IMR-90 (cell line): ENCODE data around the gene PTN. TPM values are rescaled to one million over a fixed set of nuclear protein-coding genes. Genes with fewer than 3 reads are reported as not detected.

Source experiments
- ATAC-seq: fragments of 200-7000 bp; cut with Tn5 transposase; 2 replicates; pipeline ENCODE4 v1.9.1; 2020; ENCODE audit warnings: low read depth, mild to moderate bottlenecking, moderate library complexity
- BruUV-seq: library from RNA; stranded (reverse); fragments of 400-500 nt; replicated peaks from 2 replicates; lab custom pipeline; 2021; lab: Mats Ljungman, UMichigan
- CTCF ChIA-PET: fragments of 300-600 bp; formaldehyde crosslinking; extraction: SDS; loops from one replicate; lab custom pipeline; 2021; ENCODE audit warnings: antibody characterized with exemption; lab: Yijun Ruan, JAX
- POLR2A ChIA-PET: fragments of 300-600 bp; sonication (Branson Sonifier 250); formaldehyde crosslinking; loops from one replicate; lab custom pipeline; 2022; ENCODE audit warnings: antibody characterized with exemption; ENCODE audit not compliant: unreplicated experiment; lab: Charles Lee
- DNase-seq: peaks from one replicate; pipeline ENCODE4 v3.0.0; 2013
- H2AFZ ChIP-seq: replicated peaks from 2 replicates; pipeline ENCODE3; 2013; ENCODE audit warnings: low read length, mild to moderate bottlenecking; ENCODE audit not compliant: poor library complexity
- H2AK5ac ChIP-seq: 2 replicates; pipeline ENCODE4 v1.6.1; 2013; ENCODE audit warnings: low read depth, low read length, inconsistent platforms
- H2AK9ac ChIP-seq: replicated peaks from 2 replicates; pipeline ENCODE3; 2013; ENCODE audit warnings: mild to moderate bottlenecking, low read depth, low read length, moderate library complexity; ENCODE audit not compliant: poor library complexity
- H2BK120ac ChIP-seq: 2 replicates; pipeline ENCODE4 v1.6.1; 2013; ENCODE audit warnings: low read depth, low read length, inconsistent platforms
- H2BK15ac ChIP-seq: 3 replicates; pipeline ENCODE4 v1.6.1; 2013; ENCODE audit warnings: low read depth, low read length, inconsistent platforms
- H2BK20ac ChIP-seq: 2 replicates; pipeline ENCODE4 v1.6.1; 2013; ENCODE audit warnings: low read depth, mild to moderate bottlenecking, inconsistent platforms, low read length, moderate library complexity
- H2BK5ac ChIP-seq: 2 replicates; pipeline ENCODE4 v1.6.1; 2013; ENCODE audit warnings: mild to moderate bottlenecking, low read depth, low read length, inconsistent platforms; ENCODE audit not compliant: poor library complexity, severe bottlenecking
- H3K14ac ChIP-seq: replicated peaks from 2 replicates; pipeline ENCODE4 v1.6.1; 2013; ENCODE audit warnings: low read depth, low read length, inconsistent platforms
- H3K18ac ChIP-seq: 2 replicates; pipeline ENCODE4 v1.6.1; 2013; ENCODE audit warnings: low read depth, low read length, control low read depth
- H3K23ac ChIP-seq: 2 replicates; pipeline ENCODE4 v1.6.1; 2013; ENCODE audit warnings: low read depth, low read length, inconsistent platforms
- H3K27ac ChIP-seq: 2 replicates; pipeline ENCODE4 v1.5.1; 2013; ENCODE audit warnings: mild to moderate bottlenecking, control low read depth, low read length; ENCODE audit not compliant: insufficient read depth
- H3K27me3 ChIP-seq: 2 replicates; pipeline ENCODE4 v1.6.1; 2013; ENCODE audit warnings: low read length; ENCODE audit not compliant: control insufficient read depth, insufficient read depth
- H3K36me3 ChIP-seq: 2 replicates; pipeline ENCODE4 v1.6.1; 2013; ENCODE audit warnings: low read length, mixed read lengths; ENCODE audit not compliant: control insufficient read depth, insufficient read depth
- H3K4ac ChIP-seq: 2 replicates; pipeline ENCODE4 v1.6.1; 2013; ENCODE audit warnings: low read depth, low read length, inconsistent platforms
- H3K4me1 ChIP-seq: 2 replicates; pipeline ENCODE4 v1.6.1; 2013; ENCODE audit warnings: low read length, mixed read lengths; ENCODE audit not compliant: control insufficient read depth, insufficient read depth
- H3K4me2 ChIP-seq: 2 replicates; pipeline ENCODE4 v1.6.1; 2013; ENCODE audit warnings: low read depth, mild to moderate bottlenecking, control low read depth, low read length, moderate library complexity
- H3K4me3 ChIP-seq: 2 replicates; pipeline ENCODE4 v1.5.1; 2013; ENCODE audit warnings: low read depth, mild to moderate bottlenecking, control low read depth, low read length, moderate library complexity; ENCODE audit not compliant: insufficient read depth
- H3K56ac ChIP-seq: 2 replicates; pipeline ENCODE4 v1.6.1; 2013; ENCODE audit warnings: low read length, inconsistent platforms; ENCODE audit not compliant: insufficient read depth; ENCODE audit errors: extremely low read depth
- H3K79me1 ChIP-seq, 2 experiments: 2 replicates each; pipeline ENCODE4 v1.6.1; 2013; ENCODE audit warnings: low read length in 2 of 2, inconsistent platforms in 1 of 2, low read depth in 1 of 2
- H3K9ac ChIP-seq: 2 replicates; pipeline ENCODE4 v1.6.1; 2013; ENCODE audit warnings: low read depth, low read length, control low read depth
- H3K9me1 ChIP-seq: 2 replicates; pipeline ENCODE4 v1.6.1; 2013; ENCODE audit warnings: low read length, inconsistent platforms; ENCODE audit not compliant: insufficient read depth
- H3K9me3 ChIP-seq: 2 replicates; pipeline ENCODE4 v1.6.1; 2013; ENCODE audit warnings: low read length; ENCODE audit not compliant: control insufficient read depth, insufficient read depth
- H4K20me1 ChIP-seq: 2 replicates; pipeline ENCODE4 v1.6.1; 2013; ENCODE audit warnings: low read length, inconsistent platforms; ENCODE audit not compliant: insufficient read depth
- H4K5ac ChIP-seq: 2 replicates; pipeline ENCODE4 v1.6.1; 2013; ENCODE audit warnings: mild to moderate bottlenecking, low read depth, low read length, control low read depth
- H4K8ac ChIP-seq, 2 experiments: 2 replicates each; pipeline ENCODE4 v1.6.1; 2013; ENCODE audit warnings: low read depth in 2 of 2, low read length in 2 of 2, control low read depth in 1 of 2, inconsistent platforms in 1 of 2
- H4K91ac ChIP-seq: 2 replicates; pipeline ENCODE4 v1.6.1; 2013; ENCODE audit warnings: low read depth, low read length, inconsistent platforms; ENCODE audit not compliant: insufficient read depth
- BHLHE40 ChIP-seq: fragments of 150-350 bp; IDR thresholded peaks from 2 replicates; pipeline ENCODE4 v1.6.1; 2016; ENCODE audit warnings: mild to moderate bottlenecking, low read depth, low read length
- CEBPB ChIP-seq: IDR thresholded peaks from 2 replicates; pipeline ENCODE4 v1.6.1; 2012; ENCODE audit warnings: low read depth, low read length, improper control_type of control experiment
- CHD1 ChIP-seq: IDR thresholded peaks from 2 replicates; pipeline ENCODE4 v1.6.1; 2012; ENCODE audit warnings: low read depth, low read length, improper control_type of control experiment
- MAFK ChIP-seq: IDR thresholded peaks from 2 replicates; pipeline ENCODE4 v1.6.1; 2012; ENCODE audit warnings: low read depth, low read length, improper control_type of control experiment
- RAD21 ChIP-seq: IDR thresholded peaks from 2 replicates; pipeline ENCODE4 v1.6.1; 2012; ENCODE audit warnings: low read length, improper control_type of control experiment
- RFX5 ChIP-seq: IDR thresholded peaks from 2 replicates; pipeline ENCODE4 v1.8.0; 2012; ENCODE audit warnings: low read depth, mild to moderate bottlenecking, low read length, moderate library complexity
- SMC3 ChIP-seq: fragments of 150-350 bp; IDR thresholded peaks from 2 replicates; pipeline ENCODE4 v1.6.1; 2016; ENCODE audit warnings: low read depth, mild to moderate bottlenecking, antibody characterized with exemption, low read length, moderate library complexity
- WGBS, 2 experiments: methylation state at CpG; one replicate each; pipeline versions ENCODE4 v1.1.5 to v1.1.7; 2013; ENCODE audit warnings: missing lambda C conversion rate in 2 of 2; ENCODE audit not compliant: insufficient read length in 1 of 2; ENCODE audit errors: extremely low coverage in 2 of 2; 5-methylcytosine and 5-hydroxymethylcytosine counted together
- dilution Hi-C: fragments of 300-500 bp; cut with HindIII; formaldehyde crosslinking; loops from one replicate; pipeline ENCODE4 v1.14.3; 2018; ENCODE audit warnings: low sequenced_read_pairs; ENCODE audit not compliant: unreplicated experiment
- in situ Hi-C: fragments of 300-500 bp; cut with MboI; formaldehyde crosslinking; loops from 3 replicates; pipeline ENCODE4 v1.14.3; 2019; ENCODE audit warnings: low sequenced_read_pairs, inconsistent platforms, mixed read lengths
- intact Hi-C: fragments of 100-400 bp; cut with micrococcal nuclease; formaldehyde crosslinking; loops from 2 replicates; pipeline ENCODE4 v1.10.0; 2022
- polyA plus RNA-seq, 3 experiments: library from polyadenylated mRNA; depleted of rRNA; stranded (reverse); fragments of >200 nt; gene quantifications; 2 replicates each; pipeline ENCODE4 v1.2.3, GENCODE V29; 2012; ENCODE audit warnings: low replicate concordance in 1 of 3
- total RNA-seq: library from RNA; depleted of rRNA; stranded (reverse); fragments of >200 nt; gene quantifications from 2 replicates; pipeline ENCODE4 v1.2.3, GENCODE V29; 2012
- TF ChIP-seq, protein P1 (sequence below): fragments of 150-350 bp; IDR thresholded peaks from 2 replicates; pipeline ENCODE4 v1.6.1; 2017; ENCODE audit warnings: mild to moderate bottlenecking, antibody characterized with exemption, low read length, low read depth

Gene PTN
- total and polyA plus RNA-seq, 2 of the 4 experiments (the other 2 are of a cell fraction): 61.7 to 186 TPM

- Histone ChIP-seq H2BK5ac (no peak overlapping the region), H2AFZ (no peak overlapping the region), H3K18ac (no peak overlapping the region), H2BK15ac (no peak overlapping the region), H2BK20ac (no peak overlapping the region), H3K27ac (no peak overlapping the region), H3K4ac (no peak overlapping the region), H2AK9ac (no peak overlapping the region), H4K20me1 (no peaks in the 10 kb centered on the region), H3K36me3 (no peaks in the 10 kb centered on the region), H3K9ac (no peak overlapping the region), H3K9me3 (no peaks in the 10 kb centered on the region), H3K9me1 (0 out of 2 replicates have a peak, but pooled peaks cover 2% of the 10 kb centered on the region), H4K8ac (no peak overlapping the region), H2AK5ac (no peak overlapping the region), H3K4me3 (peak overlapping the region; percentile 17; the same call in 1 of the 2 replicates), H3K14ac (0 out of 2 replicates have a peak overlapping the region, but pooled peaks have one; percentile 31), H4K5ac (no peak overlapping the region; the same call in 1 of the 2 replicates), H3K4me2 (peak overlapping the region; percentile 72; the same call in 1 of the 2 replicates), H3K56ac (no peak overlapping the region), H3K79me1 (peaks cover 3 to 22% of the 10 kb centered on the region in 2 experiments; a peak in 3 of 4 replicates), H3K4me1 (peaks cover 2% of the 10 kb centered on the region; the same call in 1 of the 2 replicates), H4K91ac (no peak overlapping the region), H2BK120ac (no peak overlapping the region; the same call in 1 of the 2 replicates), H3K27me3 (no peaks in the 10 kb centered on the region), H3K23ac (no peak overlapping the region; the same call in 1 of the 2 replicates)
- ATAC-seq (peak; percentile 40), DNase-seq (peak; percentile 72)
- BruUV-seq: no TSS peak
- CTCF ChIA-PET: interaction anchor here (0.5 to 1.4 kb wide), 4 partner anchors 15 to 88 kb away, joined by 3 to 4 read pairs (median 3); no protein-coding TSS in a partner anchor
- intact Hi-C loops: loop anchor here (5.0 kb wide), 1 partner anchor 288 kb away; no protein-coding TSS in a partner anchor
- dilution Hi-C loops: no loop called here
- WGBS, 2 experiments: no CpG with 5 or more reads among the region's 9 CpGs
- TF ChIP-seq RFX5 (no peak), CEBPB (no peak), MAFK (no peak), BHLHE40 (no peak), RAD21 (no peak), CHD1 (no peak), SMC3 (no peak)
- TF ChIP-seq, protein P1, sequence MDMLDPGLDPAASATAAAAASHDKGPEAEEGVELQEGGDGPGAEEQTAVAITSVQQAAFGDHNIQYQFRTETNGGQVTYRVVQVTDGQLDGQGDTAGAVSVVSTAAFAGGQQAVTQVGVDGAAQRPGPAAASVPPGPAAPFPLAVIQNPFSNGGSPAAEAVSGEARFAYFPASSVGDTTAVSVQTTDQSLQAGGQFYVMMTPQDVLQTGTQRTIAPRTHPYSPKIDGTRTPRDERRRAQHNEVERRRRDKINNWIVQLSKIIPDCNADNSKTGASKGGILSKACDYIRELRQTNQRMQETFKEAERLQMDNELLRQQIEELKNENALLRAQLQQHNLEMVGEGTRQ: no peak
- in situ Hi-C loops: no loop called here
- POLR2A ChIA-PET: no interaction called here
Measured at GRCh38 chr7:137304624-137305235, 38.8 kb downstream of the PTN start.
